Breast epithelium (tissue), 3 donors: ENCODE data around the gene FNIP2.

Experiments
- POLR2A ChIP-seq: fragments of 450-650 bp; IDR thresholded peaks from one replicate; pipeline ENCODE4 v1.6.1; 2016; ENCODE audit warnings: antibody characterized with exemption, mild to moderate bottlenecking, moderate library complexity
- POLR2AphosphoS5 ChIP-seq, 3 donors: sonication (generic); formaldehyde crosslinking; IDR thresholded peaks; one replicate each; pipeline ENCODE4 v1.6.1; 2017; ENCODE audit warnings: antibody characterized with exemption in 3 of 3
- TF ChIP-seq, protein P1 (sequence below), 3 donors: fragments of 450-650 bp; IDR thresholded peaks; one replicate each; pipeline ENCODE4 v1.5.1; 2016 to 2017; ENCODE audit warnings: antibody characterized with exemption in 3 of 3, mild to moderate bottlenecking in 3 of 3, moderate library complexity in 3 of 3

- TF ChIP-seq POLR2AphosphoS5 (IDR thresholded peaks at IDR 0.05) (no peak), POLR2A (no peak)
- TF ChIP-seq, protein P1, sequence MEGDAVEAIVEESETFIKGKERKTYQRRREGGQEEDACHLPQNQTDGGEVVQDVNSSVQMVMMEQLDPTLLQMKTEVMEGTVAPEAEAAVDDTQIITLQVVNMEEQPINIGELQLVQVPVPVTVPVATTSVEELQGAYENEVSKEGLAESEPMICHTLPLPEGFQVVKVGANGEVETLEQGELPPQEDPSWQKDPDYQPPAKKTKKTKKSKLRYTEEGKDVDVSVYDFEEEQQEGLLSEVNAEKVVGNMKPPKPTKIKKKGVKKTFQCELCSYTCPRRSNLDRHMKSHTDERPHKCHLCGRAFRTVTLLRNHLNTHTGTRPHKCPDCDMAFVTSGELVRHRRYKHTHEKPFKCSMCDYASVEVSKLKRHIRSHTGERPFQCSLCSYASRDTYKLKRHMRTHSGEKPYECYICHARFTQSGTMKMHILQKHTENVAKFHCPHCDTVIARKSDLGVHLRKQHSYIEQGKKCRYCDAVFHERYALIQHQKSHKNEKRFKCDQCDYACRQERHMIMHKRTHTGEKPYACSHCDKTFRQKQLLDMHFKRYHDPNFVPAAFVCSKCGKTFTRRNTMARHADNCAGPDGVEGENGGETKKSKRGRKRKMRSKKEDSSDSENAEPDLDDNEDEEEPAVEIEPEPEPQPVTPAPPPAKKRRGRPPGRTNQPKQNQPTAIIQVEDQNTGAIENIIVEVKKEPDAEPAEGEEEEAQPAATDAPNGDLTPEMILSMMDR (IDR thresholded peaks at IDR 0.05): no peak
Measured at GRCh38 chr4:158885564-158885963, 116.7 kb downstream of the FNIP2 start.
